ENCODE data around the gene PSME2. TPM values are rescaled to one million over a fixed set of nuclear protein-coding genes. Genes with fewer than 3 reads are reported as not detected.
A peak's percentile ranks its signal among the peaks of the same experiment; 100 is the strongest.

PSME2 gene
- total and polyA plus RNA-seq, 2 of the 13 experiments (the other 11 are each of a cell fraction or from before 2014, with no cell fraction given): 332 to 716 TPM

- TF ChIP-seq ZBTB14 (CRISPR knock-in tag; IDR thresholded peaks at IDR 0.05): peak; percentile 83
- TF ChIP-seq ZNF18 (CRISPR knock-in tag; IDR thresholded peaks at IDR 0.05; ENCODE audit: insufficient replicate concordance): peak; percentile 92
- peak; percentile 97 for TF ChIP-seq MEIS1 (CRISPR knock-in tag; IDR thresholded peaks at IDR 0.05; ENCODE audit: borderline replicate concordance)
- peak; percentile 99 for TF ChIP-seq ZNF343 (CRISPR knock-in tag; IDR thresholded peaks at IDR 0.05)
- TF ChIP-seq HNF4G (IDR thresholded peaks at IDR 0.05; ENCODE audit: borderline replicate concordance, low read depth, low read length): peak; percentile 100
- peak; percentile 100 for TF ChIP-seq HNF4G (CRISPR knock-in tag; IDR thresholded peaks at IDR 0.05; ENCODE audit: borderline replicate concordance, low read depth)
- TF ChIP-seq AFF4 (CRISPR knock-in tag; IDR thresholded peaks at IDR 0.05): peak; percentile 96
- TF ChIP-seq HIVEP1 (CRISPR knock-in tag; IDR thresholded peaks at IDR 0.05): peak; percentile 99
- peak; percentile 86 for TF ChIP-seq ZNF790 (CRISPR knock-in tag; IDR thresholded peaks at IDR 0.05; ENCODE audit: borderline replicate concordance)
- TF ChIP-seq HDAC1 (CRISPR knock-in tag; IDR thresholded peaks at IDR 0.05): no peak
- TF ChIP-seq HMG20B (CRISPR knock-in tag; conservative IDR thresholded peaks at IDR 0.05): peak; percentile 93
- peak; percentile 65 for TF ChIP-seq ZNF629 (CRISPR knock-in tag; conservative IDR thresholded peaks at IDR 0.05)
- peak; percentile 99 for TF ChIP-seq SMAD1 (CRISPR knock-in tag; IDR thresholded peaks at IDR 0.05; ENCODE audit: borderline replicate concordance, low read depth)
- TF ChIP-seq ZNF850 (CRISPR knock-in tag; conservative IDR thresholded peaks at IDR 0.05): no peak
- TF ChIP-seq ZNF431 (CRISPR knock-in tag; IDR thresholded peaks at IDR 0.05; ENCODE audit: borderline replicate concordance, low read depth): no peak
- TF ChIP-seq, protein P1, sequence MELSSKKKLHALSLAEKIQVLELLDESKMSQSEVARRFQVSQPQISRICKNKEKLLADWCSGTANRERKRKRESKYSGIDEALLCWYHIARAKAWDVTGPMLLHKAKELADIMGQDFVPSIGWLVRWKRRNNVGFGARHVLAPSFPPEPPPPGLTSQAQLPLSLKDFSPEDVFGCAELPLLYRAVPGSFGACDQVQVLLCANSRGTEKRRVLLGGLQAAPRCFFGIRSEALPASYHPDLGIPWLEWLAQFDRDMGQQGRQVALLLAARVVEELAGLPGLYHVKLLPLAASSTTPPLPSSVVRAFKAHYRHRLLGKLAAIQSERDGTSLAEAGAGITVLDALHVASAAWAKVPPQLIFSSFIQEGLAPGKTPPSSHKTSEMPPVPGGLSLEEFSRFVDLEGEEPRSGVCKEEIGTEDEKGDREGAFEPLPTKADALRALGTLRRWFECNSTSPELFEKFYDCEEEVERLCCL (CRISPR knock-in tag; IDR thresholded peaks at IDR 0.05; ENCODE audit: borderline replicate concordance): peak; percentile 93; the same call in 1 of the 2 replicates
- peak; percentile 100 for TF ChIP-seq HNF4A (CRISPR knock-in tag; IDR thresholded peaks at IDR 0.05)
- peak; percentile 98 for TF ChIP-seq PHF5A (CRISPR knock-in tag; IDR thresholded peaks at IDR 0.05; ENCODE audit: low read depth, unreplicated experiment)
- TF ChIP-seq, protein P2, sequence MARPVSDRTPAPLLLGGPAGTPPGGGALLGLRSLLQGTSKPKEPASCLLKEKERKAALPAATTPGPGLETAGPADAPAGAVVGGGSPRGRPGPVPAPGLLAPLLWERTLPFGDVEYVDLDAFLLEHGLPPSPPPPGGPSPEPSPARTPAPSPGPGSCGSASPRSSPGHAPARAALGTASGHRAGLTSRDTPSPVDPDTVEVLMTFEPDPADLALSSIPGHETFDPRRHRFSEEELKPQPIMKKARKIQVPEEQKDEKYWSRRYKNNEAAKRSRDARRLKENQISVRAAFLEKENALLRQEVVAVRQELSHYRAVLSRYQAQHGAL (CRISPR knock-in tag; IDR thresholded peaks at IDR 0.05; ENCODE audit: not compliant biosample characterization): peak; percentile 90
- peak; percentile 82; the same call in 1 of the 2 replicates for TF ChIP-seq TOPORS (CRISPR knock-in tag; IDR thresholded peaks at IDR 0.05)
These were observed 32.4 kb downstream of the PSME2 start (continued) for GRCh38 chr14:24113801-24114531.
